Endothelial cell (in vitro differentiated cells): ENCODE measurements around the gene ZNF681. TPM values are rescaled to one million over a fixed set of nuclear protein-coding genes. Genes with fewer than 3 reads are reported as not detected.

Source experiments
- DNase-seq: peaks from one replicate; pipeline ENCODE4 v3.0.0; 2021; ENCODE audit warnings: low spot score
- H3K27ac Mint-ChIP-seq: one replicate; pipeline ENCODE4 v1.8.0; 2021; ENCODE audit warnings: mixed read lengths, inconsistent platforms; ENCODE audit not compliant: unreplicated experiment
- H3K27me3 Mint-ChIP-seq: one replicate; pipeline ENCODE4 v1.8.0; 2021; ENCODE audit warnings: mild to moderate bottlenecking, moderate library complexity, mixed read lengths, inconsistent platforms; ENCODE audit not compliant: unreplicated experiment
- H3K36me3 Mint-ChIP-seq: one replicate; pipeline ENCODE4 v1.8.0; 2021; ENCODE audit warnings: mild to moderate bottlenecking, low read depth, mixed read lengths, inconsistent platforms; ENCODE audit not compliant: unreplicated experiment
- H3K4me1 Mint-ChIP-seq: one replicate; pipeline ENCODE4 v1.8.0; 2021; ENCODE audit warnings: mild to moderate bottlenecking, mixed read lengths, inconsistent platforms; ENCODE audit not compliant: unreplicated experiment
- H3K4me3 Mint-ChIP-seq: one replicate; pipeline ENCODE4 v1.8.0; 2021; ENCODE audit warnings: mild to moderate bottlenecking, mixed read lengths, inconsistent platforms; ENCODE audit not compliant: unreplicated experiment
- H3K9me3 Mint-ChIP-seq: one replicate; pipeline ENCODE4 v1.8.0; 2021; ENCODE audit warnings: mixed read lengths, inconsistent platforms; ENCODE audit not compliant: unreplicated experiment
- CTCF ChIP-seq: fragments of 200-600 bp; sonication (generic); IDR thresholded peaks from one replicate; pipeline ENCODE4 v1.5.0; 2021; ENCODE audit warnings: antibody characterized with exemption; ENCODE audit not compliant: unreplicated experiment
- total RNA-seq: library from RNA; stranded (reverse); fragmentation: NEBNext Ultra II Directional; extraction: Animal tissue kit (Norgen Biotek cat#: 25700); gene quantifications from one replicate; pipeline ENCODE4 v1.2.1, GENCODE V29; 2021; ENCODE audit not compliant: unreplicated experiment

Gene ZNF681
- total RNA-seq, 1 donor from 2014 or later, result 6.4 TPM

- no peak overlapping the region for H3K4me3 Mint-ChIP-seq
- no peak for TF ChIP-seq CTCF
- no peaks in the 10 kb centered on the region for H3K4me1 Mint-ChIP-seq
- H3K9me3 Mint-ChIP-seq, result no peaks in the 10 kb centered on the region
- H3K27ac Mint-ChIP-seq, result no peak overlapping the region
- DNase-seq, result no peak
- H3K36me3 Mint-ChIP-seq, result peaks cover 29% of the 10 kb centered on the region
- no peaks in the 10 kb centered on the region for H3K27me3 Mint-ChIP-seq
These were observed 12.6 kb upstream of the ZNF681 start for GRCh38 chr19:23771316-23771715.

DNA sequence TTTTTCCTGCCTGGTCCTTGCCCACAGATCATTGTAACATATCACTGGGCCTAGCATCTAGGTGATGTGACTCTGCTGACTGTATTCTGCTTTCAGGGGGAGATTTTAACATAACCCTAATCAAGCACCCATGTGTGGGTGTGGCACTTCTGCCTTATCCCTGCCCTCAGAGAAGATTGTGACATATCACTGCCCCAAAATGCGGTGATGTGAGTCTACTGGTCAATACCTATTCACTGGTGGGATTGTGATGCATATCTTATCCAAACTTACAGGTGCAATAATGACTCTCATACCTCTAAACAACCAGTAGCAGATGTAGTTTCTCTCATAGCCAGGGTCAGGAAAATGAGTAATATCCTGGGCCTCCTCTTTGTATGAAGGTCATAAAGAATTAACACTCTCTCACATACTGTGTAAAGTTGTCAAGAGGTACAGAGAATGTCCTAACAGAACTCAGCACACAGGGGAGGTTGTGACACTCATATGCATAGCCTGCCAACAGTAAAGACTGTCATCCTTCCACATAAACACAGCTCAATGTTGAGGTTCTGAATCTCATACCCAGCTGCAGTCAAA, 12.1 kb upstream of the ZNF681 start:
- no peak overlapping the region for H3K27ac Mint-ChIP-seq
- peaks cover 24% of the 10 kb centered on the region for H3K36me3 Mint-ChIP-seq
- peaks cover 1% of the 10 kb centered on the region for H3K4me1 Mint-ChIP-seq
- DNase-seq, result no peak
- TF ChIP-seq CTCF, result no peak
- no peaks in the 10 kb centered on the region for H3K27me3 Mint-ChIP-seq
- no peaks in the 10 kb centered on the region for H3K9me3 Mint-ChIP-seq
- peak overlapping the region; percentile 7 for H3K4me3 Mint-ChIP-seq

GRCh38 chr19:23769691-23770468, 11.2 kb upstream of the ZNF681 start:
- Mint-ChIP-seq H3K9me3 (no peaks in the 10 kb centered on the region), H3K27me3 (no peaks in the 10 kb centered on the region), H3K4me1 (peaks cover 6% of the 10 kb centered on the region), H3K4me3 (peak overlapping the region; percentile 7), H3K27ac (no peak overlapping the region), H3K36me3 (peaks cover 28% of the 10 kb centered on the region)
- TF ChIP-seq CTCF, result no peak
- no peak for DNase-seq

DNA sequence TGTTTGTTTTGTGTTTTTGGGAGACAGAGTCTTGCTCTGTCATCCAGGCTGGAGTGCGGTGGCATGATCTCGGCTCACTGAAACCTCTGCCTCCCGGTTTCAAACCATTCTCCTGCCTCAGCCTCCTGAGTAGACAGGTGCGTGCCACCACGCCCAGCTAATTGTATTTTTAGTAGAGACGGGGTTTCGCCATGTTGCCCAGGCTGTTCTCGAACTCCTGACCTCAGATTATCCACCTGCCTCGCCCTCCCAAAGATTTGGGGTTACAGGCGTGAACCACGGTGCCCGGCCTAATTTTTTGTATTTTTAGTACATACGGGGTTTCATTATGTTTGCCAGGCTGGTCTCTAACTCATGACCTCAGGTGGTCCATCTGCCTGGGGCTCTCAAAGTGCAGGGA, 8.3 kb upstream of the ZNF681 start:
- Mint-ChIP-seq H3K27me3 (peaks cover 5% of the 10 kb centered on the region), H3K4me3 (no peak overlapping the region), H3K36me3 (peaks cover 18% of the 10 kb centered on the region), H3K4me1 (peaks cover 19% of the 10 kb centered on the region), H3K9me3 (no peaks in the 10 kb centered on the region), H3K27ac (no peak overlapping the region)
- no peak for DNase-seq
- TF ChIP-seq CTCF, result no peak

DNA sequence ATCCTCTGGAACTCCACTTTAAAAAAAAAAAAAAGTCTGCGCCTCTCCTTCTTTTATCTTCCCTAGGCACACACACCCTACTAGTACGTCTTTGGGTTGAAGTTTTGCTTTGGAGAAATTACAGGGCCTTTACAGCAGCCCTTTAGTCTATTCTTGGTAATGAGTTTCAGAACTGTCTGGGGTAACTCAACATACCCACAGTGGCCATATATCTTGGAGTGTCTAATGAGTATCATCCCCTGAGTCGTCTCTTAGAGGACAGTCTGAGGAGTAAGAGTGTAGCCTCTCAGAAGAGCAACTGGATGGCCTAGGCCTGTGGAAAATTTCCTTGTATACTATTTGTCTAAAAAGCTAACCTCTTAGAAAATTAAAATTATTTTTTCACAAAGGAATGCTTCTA, 6.1 kb upstream of the ZNF681 start:
- Mint-ChIP-seq H3K27me3 (peaks cover 5% of the 10 kb centered on the region), H3K9me3 (no peaks in the 10 kb centered on the region), H3K4me1 (peaks cover 19% of the 10 kb centered on the region), H3K27ac (peak overlapping the region; percentile 38), H3K4me3 (peak overlapping the region; percentile 96), H3K36me3 (peaks cover 9% of the 10 kb centered on the region)
- no peak for DNase-seq
- no peak for TF ChIP-seq CTCF
